ENCODE results near the gene CUL4B.

CUL4B gene

GRCh38 chrX:120562569-120562926 lies 1.8 kb upstream of the CUL4B start:
- no peak overlapping the region for H3K9ac ChIP-seq (ENCODE audit: low read length)
- H3K4me3 ChIP-seq (ENCODE audit: low read length): no peak overlapping the region
- no peaks in the 10 kb centered on the region for H3K36me3 ChIP-seq (ENCODE audit: control insufficient read depth, insufficient read depth, low read length)
- H3K9me3 ChIP-seq (ENCODE audit: control insufficient read depth, low read length): no peaks in the 10 kb centered on the region
- H3K4me1 ChIP-seq (ENCODE audit: control insufficient read depth, insufficient read depth, low read length): peaks cover 16% of the 10 kb centered on the region
- H3K27me3 ChIP-seq (ENCODE audit: control insufficient read depth, insufficient read depth, low read length): no peaks in the 10 kb centered on the region

GRCh38 chrX:120561634-120562568 lies 1.1 kb upstream of the CUL4B start:
- peaks cover 16% of the 10 kb centered on the region for H3K4me1 ChIP-seq (ENCODE audit: control insufficient read depth, insufficient read depth, low read length)
- no peaks in the 10 kb centered on the region for H3K27me3 ChIP-seq (ENCODE audit: control insufficient read depth, insufficient read depth, low read length)
- H3K9me3 ChIP-seq (ENCODE audit: control insufficient read depth, low read length): no peaks in the 10 kb centered on the region
- peak overlapping the region; percentile 78 for H3K9ac ChIP-seq (ENCODE audit: low read length)
- H3K4me3 ChIP-seq (ENCODE audit: low read length): peak overlapping the region; percentile 41
- H3K36me3 ChIP-seq (ENCODE audit: control insufficient read depth, insufficient read depth, low read length): no peaks in the 10 kb centered on the region

GRCh38 chrX:120560405-120560841 lies 339 bp downstream of the CUL4B start:
- Histone ChIP-seq H3K4me1 (ENCODE audit: control insufficient read depth, insufficient read depth, low read length) (peaks cover 16% of the 10 kb centered on the region), H3K9me3 (ENCODE audit: control insufficient read depth, low read length) (no peaks in the 10 kb centered on the region), H3K4me3 (ENCODE audit: low read length) (peak overlapping the region; percentile 54), H3K27me3 (ENCODE audit: control insufficient read depth, insufficient read depth, low read length) (no peaks in the 10 kb centered on the region), H3K36me3 (ENCODE audit: control insufficient read depth, insufficient read depth, low read length) (no peaks in the 10 kb centered on the region), H3K9ac (ENCODE audit: low read length) (peak overlapping the region; percentile 93)

- Histone ChIP-seq H3K36me3 (ENCODE audit: control insufficient read depth, insufficient read depth, low read length) (no peaks in the 10 kb centered on the region), H3K4me3 (ENCODE audit: low read length) (peak overlapping the region; percentile 54), H3K9ac (ENCODE audit: low read length) (peak overlapping the region; percentile 93), H3K4me1 (ENCODE audit: control insufficient read depth, insufficient read depth, low read length) (peaks cover 16% of the 10 kb centered on the region), H3K27me3 (ENCODE audit: control insufficient read depth, insufficient read depth, low read length) (no peaks in the 10 kb centered on the region), H3K9me3 (ENCODE audit: control insufficient read depth, low read length) (no peaks in the 10 kb centered on the region)
Measured at GRCh38 chrX:120559804-120560203, 958 bp downstream of the CUL4B start.

GRCh38 chrX:120556251-120556650 lies 4.5 kb downstream of the CUL4B start:
- no peaks in the 10 kb centered on the region for H3K36me3 ChIP-seq (ENCODE audit: control insufficient read depth, insufficient read depth, low read length)
- H3K4me3 ChIP-seq (ENCODE audit: low read length): no peak overlapping the region
- no peaks in the 10 kb centered on the region for H3K9me3 ChIP-seq (ENCODE audit: control insufficient read depth, low read length)
- H3K4me1 ChIP-seq (ENCODE audit: control insufficient read depth, insufficient read depth, low read length): no peaks in the 10 kb centered on the region
- no peak overlapping the region for H3K9ac ChIP-seq (ENCODE audit: low read length)
- no peaks in the 10 kb centered on the region for H3K27me3 ChIP-seq (ENCODE audit: control insufficient read depth, insufficient read depth, low read length)

- H3K4me1 ChIP-seq (ENCODE audit: control insufficient read depth, insufficient read depth, low read length): no peaks in the 10 kb centered on the region
- no peaks in the 10 kb centered on the region for H3K9me3 ChIP-seq (ENCODE audit: control insufficient read depth, low read length)
- H3K9ac ChIP-seq (ENCODE audit: low read length): no peak overlapping the region
- no peak overlapping the region for H3K4me3 ChIP-seq (ENCODE audit: low read length)
- no peaks in the 10 kb centered on the region for H3K36me3 ChIP-seq (ENCODE audit: control insufficient read depth, insufficient read depth, low read length)
- H3K27me3 ChIP-seq (ENCODE audit: control insufficient read depth, insufficient read depth, low read length): no peaks in the 10 kb centered on the region
Measured at GRCh38 chrX:120549483-120550452, 11.0 kb downstream of the CUL4B start.

- Histone ChIP-seq H3K27me3 (ENCODE audit: control insufficient read depth, insufficient read depth, low read length) (no peaks in the 10 kb centered on the region), H3K4me1 (ENCODE audit: control insufficient read depth, insufficient read depth, low read length) (no peaks in the 10 kb centered on the region)
Measured at GRCh38 chrX:120536061-120536460, 24.7 kb downstream of the CUL4B start.

GRCh38 chrX:120534413-120535205 lies 26.2 kb downstream of the CUL4B start:
- no peaks in the 10 kb centered on the region for H3K27me3 ChIP-seq (ENCODE audit: control insufficient read depth, insufficient read depth, low read length)
- no peak overlapping the region for H3K9ac ChIP-seq (ENCODE audit: low read length)
- no peak overlapping the region for H3K4me3 ChIP-seq (ENCODE audit: low read length)
- H3K36me3 ChIP-seq (ENCODE audit: control insufficient read depth, insufficient read depth, low read length): no peaks in the 10 kb centered on the region
- H3K4me1 ChIP-seq (ENCODE audit: control insufficient read depth, insufficient read depth, low read length): no peaks in the 10 kb centered on the region
- H3K9me3 ChIP-seq (ENCODE audit: control insufficient read depth, low read length): no peaks in the 10 kb centered on the region

More at GRCh38 chrX:120536061-120536460, 24.7 kb downstream of the CUL4B start:
- H3K36me3 ChIP-seq (ENCODE audit: control insufficient read depth, insufficient read depth, low read length): no peaks in the 10 kb centered on the region
- H3K9ac ChIP-seq (ENCODE audit: low read length): no peak overlapping the region
- H3K4me3 ChIP-seq (ENCODE audit: low read length): no peak overlapping the region
- no peaks in the 10 kb centered on the region for H3K9me3 ChIP-seq (ENCODE audit: control insufficient read depth, low read length)

- Histone ChIP-seq H3K4me1 (ENCODE audit: control insufficient read depth, insufficient read depth, low read length) (no peaks in the 10 kb centered on the region), H3K27me3 (ENCODE audit: control insufficient read depth, insufficient read depth, low read length) (no peaks in the 10 kb centered on the region), H3K36me3 (ENCODE audit: control insufficient read depth, insufficient read depth, low read length) (no peaks in the 10 kb centered on the region), H3K9ac (ENCODE audit: low read length) (no peak overlapping the region), H3K4me3 (ENCODE audit: low read length) (no peak overlapping the region), H3K9me3 (ENCODE audit: control insufficient read depth, low read length) (no peaks in the 10 kb centered on the region)
Measured at GRCh38 chrX:120522820-120523219, 37.9 kb downstream of the CUL4B start.

- Histone ChIP-seq H3K9ac (ENCODE audit: low read length) (no peak overlapping the region), H3K27me3 (ENCODE audit: control insufficient read depth, insufficient read depth, low read length) (no peaks in the 10 kb centered on the region), H3K4me1 (ENCODE audit: control insufficient read depth, insufficient read depth, low read length) (peaks cover 10% of the 10 kb centered on the region), H3K4me3 (ENCODE audit: low read length) (no peak overlapping the region), H3K9me3 (ENCODE audit: control insufficient read depth, low read length) (no peaks in the 10 kb centered on the region), H3K36me3 (ENCODE audit: control insufficient read depth, insufficient read depth, low read length) (no peaks in the 10 kb centered on the region)
Measured at GRCh38 chrX:120517936-120518335, 42.8 kb downstream of the CUL4B start.

- no peak overlapping the region for H3K4me3 ChIP-seq (ENCODE audit: low read length)
- no peaks in the 10 kb centered on the region for H3K9me3 ChIP-seq (ENCODE audit: control insufficient read depth, low read length)
- H3K9ac ChIP-seq (ENCODE audit: low read length): no peak overlapping the region
- H3K27me3 ChIP-seq (ENCODE audit: control insufficient read depth, insufficient read depth, low read length): no peaks in the 10 kb centered on the region
- H3K36me3 ChIP-seq (ENCODE audit: control insufficient read depth, insufficient read depth, low read length): no peaks in the 10 kb centered on the region
- H3K4me1 ChIP-seq (ENCODE audit: control insufficient read depth, insufficient read depth, low read length): peaks cover 11% of the 10 kb centered on the region
Measured at GRCh38 chrX:120514236-120514635, 46.5 kb downstream of the CUL4B start.
